ENCODE results near the gene KCNJ6.
"Not testable (repeated sequence)": the region's sequence is repeated elsewhere in the genome, so short reads cannot be mapped to it uniquely, and the experiment has no call there.

Gene KCNJ6

GRCh38 chr21:37771181-37771580, 145.1 kb downstream of the KCNJ6 start:
- DNase-seq (ENCODE audit: low read depth, low spot score), result no peak

GRCh38 chr21:37770461-37770860, 145.8 kb downstream of the KCNJ6 start:
- DNase-seq (ENCODE audit: low read depth, low spot score), result no peak

- no peak for DNase-seq (ENCODE audit: low read depth, low spot score)
Measured at GRCh38 chr21:37769656-37770055, 146.6 kb downstream of the KCNJ6 start.

- no peak for DNase-seq (ENCODE audit: low read depth, low spot score)
Measured at GRCh38 chr21:37767984-37768383, 148.3 kb downstream of the KCNJ6 start.

GRCh38 chr21:37766129-37766528, 150.1 kb downstream of the KCNJ6 start:
- no peak for DNase-seq (ENCODE audit: low read depth, low spot score)

GRCh38 chr21:37765221-37765900, 150.9 kb downstream of the KCNJ6 start:
- DNase-seq (ENCODE audit: low read depth, low spot score), result no peak

GRCh38 chr21:37764691-37765090, 151.6 kb downstream of the KCNJ6 start:
- no peak for DNase-seq (ENCODE audit: low read depth, low spot score)

GRCh38 chr21:37763298-37763697, 153.0 kb downstream of the KCNJ6 start:
- no peak for DNase-seq (ENCODE audit: low read depth, low spot score)

- DNase-seq (ENCODE audit: low read depth, low spot score), result no peak
Measured at GRCh38 chr21:37762606-37763005, 153.7 kb downstream of the KCNJ6 start.

- DNase-seq (ENCODE audit: low read depth, low spot score), result not testable (repeated sequence)
Measured at GRCh38 chr21:37761406-37761805, 154.9 kb downstream of the KCNJ6 start.

- no peak for DNase-seq (ENCODE audit: low read depth, low spot score)
Measured at GRCh38 chr21:37759777-37760176, 156.5 kb downstream of the KCNJ6 start.

- DNase-seq (ENCODE audit: low read depth, low spot score), result no peak
Measured at GRCh38 chr21:37758982-37759381, 157.3 kb downstream of the KCNJ6 start.

GRCh38 chr21:37757606-37758376, 158.5 kb downstream of the KCNJ6 start:
- DNase-seq (ENCODE audit: low read depth, low spot score), result no peak

- no peak for DNase-seq (ENCODE audit: low read depth, low spot score)
Measured at GRCh38 chr21:37753122-37753599, 163.1 kb downstream of the KCNJ6 start.

GRCh38 chr21:37751268-37751975, 164.8 kb downstream of the KCNJ6 start:
- DNase-seq (ENCODE audit: low read depth, low spot score), result no peak

- DNase-seq (ENCODE audit: low read depth, low spot score), result no peak
Measured at GRCh38 chr21:37749132-37749531, 167.1 kb downstream of the KCNJ6 start.

- DNase-seq (ENCODE audit: low read depth, low spot score), result no peak
Measured at GRCh38 chr21:37748351-37748750, 167.9 kb downstream of the KCNJ6 start.

GRCh38 chr21:37746849-37747248, 169.4 kb downstream of the KCNJ6 start:
- DNase-seq (ENCODE audit: low read depth, low spot score), result no peak

- DNase-seq (ENCODE audit: low read depth, low spot score), result no peak
Measured at GRCh38 chr21:37744551-37744950, 171.7 kb downstream of the KCNJ6 start.

- DNase-seq (ENCODE audit: low read depth, low spot score), result no peak
Measured at GRCh38 chr21:37742532-37742931, 173.7 kb downstream of the KCNJ6 start.

- DNase-seq (ENCODE audit: low read depth, low spot score), result no peak
Measured at GRCh38 chr21:37742115-37742514, 174.1 kb downstream of the KCNJ6 start.

- DNase-seq (ENCODE audit: low read depth, low spot score), result no peak
Measured at GRCh38 chr21:37737996-37738395, 178.3 kb downstream of the KCNJ6 start.
